ENCODE results near the gene HTT.

The HTT gene

DNA sequence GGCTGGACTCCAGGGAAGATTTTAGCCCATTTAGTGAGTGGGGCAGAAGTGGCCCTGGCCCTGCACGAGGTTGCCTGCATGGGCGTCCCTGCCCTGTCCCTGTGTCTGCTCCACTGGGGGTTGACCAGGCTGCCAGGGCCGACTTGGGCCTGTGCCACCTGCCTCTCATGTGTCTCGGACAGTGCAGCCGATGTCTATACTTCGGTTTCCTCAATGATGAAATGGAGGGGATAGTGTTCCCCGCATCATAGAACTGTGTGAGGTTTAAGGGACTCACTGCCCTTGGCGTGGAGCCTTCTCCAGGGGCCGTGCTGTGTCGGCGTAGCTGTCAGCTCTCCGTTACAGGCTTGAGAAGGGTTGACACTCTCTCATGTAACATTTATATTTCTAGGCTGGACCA lies 147.5 kb downstream of the HTT start:
- no peak overlapping the region for H3K4me3 ChIP-seq (ENCODE audit: extremely low read depth, insufficient read depth, low read length, poor library complexity, severe bottlenecking)
- H3K9me3 ChIP-seq (ENCODE audit: control insufficient read depth, low read length) = no peaks in the 10 kb centered on the region
- peaks cover 96% of the 10 kb centered on the region for H3K36me3 ChIP-seq (ENCODE audit: control insufficient read depth, insufficient read depth, low read length)
- WGBS, 2 experiments (ENCODE audit: insufficient coverage in 2 of 2) = 94 to 99% methylated on average over 8 to 12 of the region's 12 CpGs
- no peak overlapping the region for H3K27ac ChIP-seq (ENCODE audit: low read depth, low read length, severe bottlenecking)
- H3K4me1 ChIP-seq (ENCODE audit: control insufficient read depth, insufficient read depth, low read length, poor library complexity, severe bottlenecking) = no peaks in the 10 kb centered on the region

DNA sequence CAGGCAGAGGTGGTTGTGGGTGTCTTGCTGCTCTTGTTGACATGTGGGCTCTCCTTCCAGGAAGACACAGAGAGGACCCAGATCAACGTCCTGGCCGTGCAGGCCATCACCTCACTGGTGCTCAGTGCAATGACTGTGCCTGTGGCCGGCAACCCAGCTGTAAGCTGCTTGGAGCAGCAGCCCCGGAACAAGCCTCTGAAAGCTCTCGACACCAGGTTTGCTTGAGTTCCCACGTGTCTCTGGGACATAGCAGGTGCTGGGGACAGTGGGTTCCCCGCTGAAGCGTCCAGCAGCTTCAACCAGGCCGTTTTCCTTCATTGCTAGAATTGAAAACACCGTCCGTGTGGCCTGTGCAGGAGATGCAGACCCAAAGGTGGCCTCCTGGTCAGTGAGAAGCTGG lies 148.9 kb downstream of the HTT start:
- 94 to 97% methylated on average over 11 of the region's 11 CpGs for WGBS, 2 experiments (ENCODE audit: insufficient coverage in 2 of 2)
- Histone ChIP-seq H3K27ac (ENCODE audit: low read depth, low read length, severe bottlenecking) (no peak overlapping the region), H3K36me3 (ENCODE audit: control insufficient read depth, insufficient read depth, low read length) (peaks cover 89% of the 10 kb centered on the region), H3K4me1 (ENCODE audit: control insufficient read depth, insufficient read depth, low read length, poor library complexity, severe bottlenecking) (no peaks in the 10 kb centered on the region), H3K9me3 (ENCODE audit: control insufficient read depth, low read length) (no peaks in the 10 kb centered on the region), H3K4me3 (ENCODE audit: extremely low read depth, insufficient read depth, low read length, poor library complexity, severe bottlenecking) (no peak overlapping the region)

DNA sequence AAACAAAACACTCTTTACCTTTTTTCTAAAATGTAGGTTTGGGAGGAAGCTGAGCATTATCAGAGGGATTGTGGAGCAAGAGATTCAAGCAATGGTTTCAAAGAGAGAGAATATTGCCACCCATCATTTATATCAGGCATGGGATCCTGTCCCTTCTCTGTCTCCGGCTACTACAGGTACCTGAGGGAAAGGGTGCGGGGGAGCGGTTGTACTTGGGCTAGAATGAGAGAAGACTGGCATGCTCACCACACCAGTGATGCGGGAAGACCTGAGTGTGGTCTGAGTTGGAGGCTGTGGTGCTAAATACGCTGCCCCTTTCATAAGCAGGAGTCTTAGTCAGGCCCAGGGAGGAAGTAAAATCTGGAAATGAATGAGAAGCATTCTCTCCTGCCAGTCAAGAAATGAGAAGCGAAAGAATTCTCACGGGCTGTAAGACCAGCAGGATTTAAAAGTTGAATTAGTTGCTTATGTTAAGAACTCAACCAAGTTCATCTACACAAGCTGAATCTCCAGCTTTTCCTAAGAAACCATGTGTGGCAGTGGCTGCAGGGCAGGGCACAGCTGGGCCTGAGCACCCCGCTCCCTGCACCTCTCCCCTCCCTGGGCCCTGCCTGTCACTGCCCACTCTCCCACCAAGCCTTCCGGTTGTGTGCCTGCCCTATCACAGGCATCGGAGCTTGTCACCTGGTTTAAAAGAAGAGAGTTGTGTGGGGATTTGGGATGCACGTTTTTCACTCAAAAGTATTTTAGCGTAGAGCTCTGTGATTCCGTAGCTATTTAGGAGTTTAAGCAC lies 149.7 kb downstream of the HTT start:
- Histone ChIP-seq H3K4me1 (ENCODE audit: control insufficient read depth, insufficient read depth, low read length, poor library complexity, severe bottlenecking) (no peaks in the 10 kb centered on the region), H3K36me3 (ENCODE audit: control insufficient read depth, insufficient read depth, low read length) (peaks cover 89% of the 10 kb centered on the region), H3K9me3 (ENCODE audit: control insufficient read depth, low read length) (no peaks in the 10 kb centered on the region), H3K4me3 (ENCODE audit: extremely low read depth, insufficient read depth, low read length, poor library complexity, severe bottlenecking) (no peak overlapping the region), H3K27ac (ENCODE audit: low read depth, low read length, severe bottlenecking) (no peak overlapping the region)
- WGBS, 2 experiments (ENCODE audit: insufficient coverage in 2 of 2) = 79 to 89% methylated on average over 6 to 9 of the region's 13 CpGs

DNA sequence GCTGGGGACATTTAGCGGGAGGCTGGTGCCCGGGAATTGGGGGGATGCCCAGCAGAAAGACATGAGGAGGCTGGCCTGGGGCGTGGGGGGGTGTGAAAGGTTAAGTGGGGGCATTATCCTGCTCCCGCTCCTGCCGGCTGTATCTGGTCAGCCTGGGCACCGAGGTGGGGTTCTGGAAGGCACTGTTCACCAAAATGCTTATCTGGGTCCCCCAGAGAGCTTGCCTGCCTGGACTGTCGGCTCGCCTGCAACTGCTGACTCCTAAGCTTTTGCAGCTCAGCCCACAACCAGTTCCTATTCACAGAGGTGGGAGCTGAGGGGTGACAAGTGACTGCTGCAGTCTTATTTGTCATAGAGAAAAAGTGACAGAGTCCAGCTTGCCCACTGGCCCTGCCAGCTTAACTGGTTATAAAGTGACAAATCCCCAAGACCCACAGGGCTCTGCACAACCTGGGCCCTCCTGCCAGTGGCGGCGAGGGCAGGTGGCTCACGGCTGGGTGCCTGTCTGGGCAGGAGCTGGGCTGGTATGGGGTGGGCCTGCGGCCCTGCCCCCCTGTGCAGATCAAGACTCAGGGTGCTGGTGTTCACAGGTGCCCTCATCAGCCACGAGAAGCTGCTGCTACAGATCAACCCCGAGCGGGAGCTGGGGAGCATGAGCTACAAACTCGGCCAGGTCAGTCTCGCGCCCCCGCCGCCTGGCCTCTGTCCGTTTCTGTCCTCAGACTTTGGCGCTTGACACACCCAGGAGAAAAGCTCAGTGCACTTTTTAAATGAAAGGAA lies 150.8 kb downstream of the HTT start:
- Histone ChIP-seq H3K36me3 (ENCODE audit: control insufficient read depth, insufficient read depth, low read length) (peaks cover 91% of the 10 kb centered on the region), H3K4me3 (ENCODE audit: extremely low read depth, insufficient read depth, low read length, poor library complexity, severe bottlenecking) (no peak overlapping the region), H3K4me1 (ENCODE audit: control insufficient read depth, insufficient read depth, low read length, poor library complexity, severe bottlenecking) (no peaks in the 10 kb centered on the region), H3K27ac (ENCODE audit: low read depth, low read length, severe bottlenecking) (no peak overlapping the region), H3K9me3 (ENCODE audit: control insufficient read depth, low read length) (no peaks in the 10 kb centered on the region)
- WGBS, 2 experiments (ENCODE audit: insufficient coverage in 2 of 2) = 88 to 95% methylated on average over 20 to 22 of the region's 22 CpGs

DNA sequence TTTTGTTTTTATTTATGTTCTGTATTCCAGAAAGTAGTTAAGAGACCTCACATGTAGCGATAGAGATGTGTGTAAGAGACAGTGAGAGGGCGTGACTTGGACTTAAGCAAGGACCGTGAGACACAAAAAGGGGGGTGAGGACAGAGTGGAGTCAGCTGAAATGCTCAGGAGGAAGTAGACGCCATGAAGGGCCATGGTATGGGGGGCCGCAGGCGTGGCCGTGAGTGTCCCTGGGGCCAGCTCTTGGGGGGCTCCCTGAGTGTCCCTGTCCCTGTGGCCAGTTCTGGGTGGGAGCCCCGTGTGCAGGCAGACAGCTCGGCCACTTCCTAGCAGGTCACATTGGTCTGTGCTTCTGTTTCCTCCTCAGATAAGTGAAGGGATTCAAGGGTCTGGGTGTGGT lies 151.5 kb downstream of the HTT start:
- Histone ChIP-seq H3K27ac (ENCODE audit: low read depth, low read length, severe bottlenecking) (no peak overlapping the region), H3K9me3 (ENCODE audit: control insufficient read depth, low read length) (no peaks in the 10 kb centered on the region), H3K4me3 (ENCODE audit: extremely low read depth, insufficient read depth, low read length, poor library complexity, severe bottlenecking) (no peak overlapping the region), H3K4me1 (ENCODE audit: control insufficient read depth, insufficient read depth, low read length, poor library complexity, severe bottlenecking) (no peaks in the 10 kb centered on the region), H3K36me3 (ENCODE audit: control insufficient read depth, insufficient read depth, low read length) (peaks cover 91% of the 10 kb centered on the region)
- WGBS, 2 experiments (ENCODE audit: insufficient coverage in 2 of 2) = 91% methylated on average over 8 to 9 of the region's 9 CpGs

DNA sequence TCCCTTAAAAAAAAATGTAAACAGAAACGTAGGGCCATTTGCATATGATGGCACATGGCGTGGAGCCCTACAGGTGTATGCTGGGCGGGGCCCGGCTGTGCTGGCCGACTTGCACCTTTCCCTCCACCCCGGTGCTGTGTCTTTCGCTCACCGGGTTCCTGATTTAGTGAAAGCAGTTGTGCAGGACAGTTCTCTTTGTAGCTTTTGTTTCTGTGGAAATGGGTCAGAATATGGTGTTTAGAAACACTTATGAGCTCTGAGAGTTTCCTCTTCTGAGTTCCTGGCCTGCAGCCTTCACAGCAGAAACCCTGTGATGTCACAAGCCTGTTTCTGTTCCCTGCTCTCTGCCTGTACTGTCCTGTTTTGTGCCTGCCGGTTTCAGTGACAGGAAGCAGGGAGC lies 152.0 kb downstream of the HTT start:
- Histone ChIP-seq H3K4me3 (ENCODE audit: extremely low read depth, insufficient read depth, low read length, poor library complexity, severe bottlenecking) (no peak overlapping the region), H3K4me1 (ENCODE audit: control insufficient read depth, insufficient read depth, low read length, poor library complexity, severe bottlenecking) (no peaks in the 10 kb centered on the region), H3K27ac (ENCODE audit: low read depth, low read length, severe bottlenecking) (no peak overlapping the region), H3K36me3 (ENCODE audit: control insufficient read depth, insufficient read depth, low read length) (peaks cover 91% of the 10 kb centered on the region), H3K9me3 (ENCODE audit: control insufficient read depth, low read length) (no peaks in the 10 kb centered on the region)
- 90 to 96% methylated on average over 6 to 8 of the region's 9 CpGs for WGBS, 2 experiments (ENCODE audit: insufficient coverage in 2 of 2)

DNA sequence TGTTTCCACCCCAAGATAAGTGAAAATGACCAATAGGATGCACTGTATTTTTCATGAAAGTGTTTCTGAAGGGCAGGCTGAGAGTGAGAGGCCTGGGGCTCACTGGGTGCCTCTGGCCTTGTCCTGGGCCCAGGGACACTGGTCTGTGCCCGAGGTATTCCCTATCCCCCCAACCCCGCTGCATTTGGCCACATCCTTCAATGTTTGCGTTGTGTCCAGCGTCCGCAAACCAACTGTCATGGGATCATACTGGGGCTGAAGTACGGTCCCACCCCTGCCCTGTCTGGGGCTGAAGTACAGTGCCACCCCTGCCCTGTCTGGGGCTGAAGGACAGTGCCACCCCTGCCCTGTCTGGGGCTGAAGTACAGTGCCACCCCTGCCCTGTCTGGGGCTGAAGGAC lies 152.5 kb downstream of the HTT start:
- Histone ChIP-seq H3K27ac (ENCODE audit: low read depth, low read length, severe bottlenecking) (no peak overlapping the region), H3K4me3 (ENCODE audit: extremely low read depth, insufficient read depth, low read length, poor library complexity, severe bottlenecking) (no peak overlapping the region), H3K4me1 (ENCODE audit: control insufficient read depth, insufficient read depth, low read length, poor library complexity, severe bottlenecking) (no peaks in the 10 kb centered on the region), H3K36me3 (ENCODE audit: control insufficient read depth, insufficient read depth, low read length) (peaks cover 90% of the 10 kb centered on the region), H3K9me3 (ENCODE audit: control insufficient read depth, low read length) (no peaks in the 10 kb centered on the region)
- WGBS, 2 experiments (ENCODE audit: insufficient coverage in 2 of 2) = 92% methylated on average over 6 of the region's 6 CpGs; no CpG with 5 or more reads in 1 of the 2 experiments

DNA sequence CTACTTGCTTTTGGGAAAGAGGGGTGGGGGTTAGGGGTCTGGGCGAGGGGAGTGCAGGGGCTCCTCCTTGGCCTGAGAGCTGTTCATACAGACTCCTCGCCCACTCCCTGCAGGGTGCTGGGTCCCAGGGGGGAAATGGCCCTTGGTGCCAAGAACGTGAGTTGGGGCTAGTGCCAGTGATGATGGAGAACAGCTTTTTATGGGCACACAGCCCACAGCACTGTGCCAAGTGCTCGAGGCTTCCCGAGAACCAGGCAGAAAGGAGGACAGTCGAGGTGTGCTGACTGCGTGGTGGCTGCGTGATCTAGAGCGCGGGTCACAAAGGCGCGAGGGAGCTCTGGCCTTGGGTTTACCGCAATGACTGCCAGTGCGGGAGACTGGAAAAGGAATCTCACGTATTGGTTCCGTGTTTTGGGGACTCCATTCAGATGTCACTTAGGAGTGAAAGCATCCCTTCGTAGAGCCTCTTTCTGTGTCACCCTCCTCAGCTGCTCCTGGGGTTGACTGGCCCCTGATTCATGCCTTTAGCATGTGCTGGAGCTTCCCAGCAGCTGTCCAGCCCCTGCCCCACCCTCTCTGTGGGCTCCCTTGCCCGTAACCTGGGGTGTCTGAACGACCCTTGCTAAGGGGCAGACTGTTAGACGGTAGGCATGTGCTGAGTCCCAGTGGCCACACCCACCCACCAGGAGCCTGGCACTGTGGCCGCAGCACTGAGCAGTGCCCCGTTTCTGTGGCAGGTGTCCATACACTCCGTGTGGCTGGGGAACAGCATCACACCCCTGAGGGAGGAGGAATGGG lies 153.6 kb downstream of the HTT start:
- Histone ChIP-seq H3K27ac (ENCODE audit: low read depth, low read length, severe bottlenecking) (no peak overlapping the region), H3K9me3 (ENCODE audit: control insufficient read depth, low read length) (no peaks in the 10 kb centered on the region), H3K36me3 (ENCODE audit: control insufficient read depth, insufficient read depth, low read length) (peaks cover 90% of the 10 kb centered on the region), H3K4me1 (ENCODE audit: control insufficient read depth, insufficient read depth, low read length, poor library complexity, severe bottlenecking) (peaks cover 2% of the 10 kb centered on the region), H3K4me3 (ENCODE audit: extremely low read depth, insufficient read depth, low read length, poor library complexity, severe bottlenecking) (no peak overlapping the region)
- 93 to 98% methylated on average over 20 to 21 of the region's 23 CpGs for WGBS, 2 experiments (ENCODE audit: insufficient coverage in 2 of 2)

DNA sequence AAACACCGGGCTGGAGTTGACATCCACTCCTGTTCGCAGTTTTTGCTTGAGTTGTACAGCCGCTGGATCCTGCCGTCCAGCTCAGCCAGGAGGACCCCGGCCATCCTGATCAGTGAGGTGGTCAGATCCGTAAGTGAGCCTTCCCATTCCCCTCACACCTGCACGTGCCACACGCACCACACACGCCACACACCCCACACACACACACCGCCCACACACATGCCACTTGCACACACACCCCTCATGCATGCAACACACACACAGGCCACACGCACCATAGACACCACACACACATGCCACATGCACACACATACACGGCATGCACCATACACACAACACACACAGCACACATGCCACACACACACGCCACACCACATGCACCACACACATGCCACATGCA lies 154.4 kb downstream of the HTT start:
- 82 to 91% methylated on average over 9 to 11 of the region's 13 CpGs for WGBS, 2 experiments (ENCODE audit: insufficient coverage in 2 of 2)

DNA sequence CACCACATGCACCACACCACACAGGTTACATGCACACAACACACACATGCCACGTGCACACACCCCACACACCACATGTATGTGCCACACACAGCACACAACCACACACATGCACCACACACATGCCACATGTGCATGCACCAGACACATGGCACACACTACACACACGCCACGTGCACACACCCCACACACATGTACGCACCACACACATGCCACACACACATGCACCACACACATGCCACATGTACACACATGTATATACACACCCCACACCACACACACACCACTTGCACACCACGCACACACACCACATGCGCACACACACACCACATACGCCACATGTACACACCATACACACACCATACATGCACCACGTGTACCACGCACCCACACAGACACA lies 154.8 kb downstream of the HTT start:
- H3K4me1 ChIP-seq (ENCODE audit: control insufficient read depth, insufficient read depth, low read length, poor library complexity, severe bottlenecking) = peaks cover 9% of the 10 kb centered on the region
- H3K27ac ChIP-seq (ENCODE audit: low read depth, low read length, severe bottlenecking) = no peak overlapping the region
- 86 to 99% methylated on average over 8 to 9 of the region's 9 CpGs for WGBS, 2 experiments (ENCODE audit: insufficient coverage in 2 of 2)
- no peaks in the 10 kb centered on the region for H3K9me3 ChIP-seq (ENCODE audit: control insufficient read depth, low read length)
- no peak overlapping the region for H3K4me3 ChIP-seq (ENCODE audit: extremely low read depth, insufficient read depth, low read length, poor library complexity, severe bottlenecking)
- peaks cover 84% of the 10 kb centered on the region for H3K36me3 ChIP-seq (ENCODE audit: control insufficient read depth, insufficient read depth, low read length)

More for the DNA sequence above, 154.4 kb downstream of the HTT start:
- H3K4me3 ChIP-seq (ENCODE audit: extremely low read depth, insufficient read depth, low read length, poor library complexity, severe bottlenecking) = no peak overlapping the region
- peaks cover 88% of the 10 kb centered on the region for H3K36me3 ChIP-seq (ENCODE audit: control insufficient read depth, insufficient read depth, low read length)
- H3K4me1 ChIP-seq (ENCODE audit: control insufficient read depth, insufficient read depth, low read length, poor library complexity, severe bottlenecking) = peaks cover 9% of the 10 kb centered on the region
- H3K27ac ChIP-seq (ENCODE audit: low read depth, low read length, severe bottlenecking) = no peak overlapping the region
- H3K9me3 ChIP-seq (ENCODE audit: control insufficient read depth, low read length) = no peaks in the 10 kb centered on the region
